NOMO-1 treated with DMSO at 0.1 percent for 48 hours (cell line): ENCODE results near the gene SPSB1.
A peak's percentile ranks its signal among the peaks of the same experiment; 100 is the strongest.
"Not testable (repeated sequence)": the region's sequence is repeated elsewhere in the genome, so short reads cannot be mapped to it uniquely, and the experiment has no call there.

Source experiments
- DNase-seq: peaks from one replicate; lab custom pipeline; 2025; ENCODE audit not compliant: unreplicated experiment; lab: John Stamatoyannopoulos, UW

SPSB1 gene

DNA sequence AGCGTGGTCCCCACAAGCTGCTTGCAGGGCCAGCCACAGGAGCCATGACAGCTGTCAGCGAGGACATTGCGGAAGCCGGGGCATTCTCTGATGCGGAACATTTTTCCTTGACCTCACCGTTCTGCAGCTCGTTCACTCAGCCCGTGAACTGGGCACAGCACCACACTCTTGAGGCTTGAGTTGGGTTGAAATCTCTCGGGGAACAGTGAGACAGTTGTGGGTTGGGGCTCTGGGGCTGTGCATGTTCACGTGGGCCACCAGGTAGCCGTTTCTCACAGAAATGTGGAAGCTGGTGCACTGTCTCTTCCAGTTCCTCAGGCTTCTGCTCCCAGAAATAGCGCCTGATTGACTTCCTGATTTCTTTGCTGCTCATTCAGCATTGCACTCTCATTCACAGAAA is 69.8 kb downstream of the SPSB1 start:
- DNase-seq: peak; percentile 44

DNA sequence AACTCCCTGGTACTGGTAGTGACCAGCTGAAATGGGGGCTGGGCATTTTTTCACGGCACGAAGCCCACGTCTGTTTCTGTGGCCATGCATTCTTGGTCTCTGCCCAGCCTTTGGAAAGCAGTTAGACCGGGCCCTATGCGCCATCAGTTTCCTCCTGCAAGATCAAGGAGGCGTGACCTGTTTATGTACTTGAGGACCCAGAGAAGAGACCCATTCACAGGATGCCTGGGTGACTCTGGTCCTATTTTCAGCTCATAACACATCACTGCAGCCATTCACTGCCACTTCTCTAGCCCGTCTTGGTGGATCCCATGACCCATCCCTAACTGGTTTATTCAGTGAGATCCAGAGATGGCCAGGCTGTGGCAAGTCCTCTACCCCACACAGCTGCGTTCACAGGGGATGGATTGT is 70.4 kb downstream of the SPSB1 start:
- DNase-seq: no peak

DNA sequence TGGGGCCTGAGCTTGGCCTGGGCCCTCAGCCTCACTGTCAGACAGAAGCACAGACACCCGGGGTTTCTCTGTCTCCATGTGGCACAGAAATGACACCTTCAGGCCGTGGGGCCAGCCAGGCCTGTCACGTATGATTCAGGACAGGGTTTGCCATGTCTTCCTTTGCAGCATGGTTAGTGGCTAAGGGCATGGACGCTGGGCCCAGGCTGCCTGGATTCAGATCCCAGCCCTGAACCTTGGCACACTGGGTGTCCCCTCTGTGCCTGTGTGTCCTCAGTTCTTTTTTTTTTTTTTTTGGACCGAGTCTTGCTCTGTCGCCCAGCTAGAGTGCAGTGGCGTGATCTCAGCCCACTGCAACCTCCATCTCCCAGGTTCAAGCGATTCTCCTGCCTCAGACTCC is 73.6 kb downstream of the SPSB1 start:
- no peak for DNase-seq

DNA sequence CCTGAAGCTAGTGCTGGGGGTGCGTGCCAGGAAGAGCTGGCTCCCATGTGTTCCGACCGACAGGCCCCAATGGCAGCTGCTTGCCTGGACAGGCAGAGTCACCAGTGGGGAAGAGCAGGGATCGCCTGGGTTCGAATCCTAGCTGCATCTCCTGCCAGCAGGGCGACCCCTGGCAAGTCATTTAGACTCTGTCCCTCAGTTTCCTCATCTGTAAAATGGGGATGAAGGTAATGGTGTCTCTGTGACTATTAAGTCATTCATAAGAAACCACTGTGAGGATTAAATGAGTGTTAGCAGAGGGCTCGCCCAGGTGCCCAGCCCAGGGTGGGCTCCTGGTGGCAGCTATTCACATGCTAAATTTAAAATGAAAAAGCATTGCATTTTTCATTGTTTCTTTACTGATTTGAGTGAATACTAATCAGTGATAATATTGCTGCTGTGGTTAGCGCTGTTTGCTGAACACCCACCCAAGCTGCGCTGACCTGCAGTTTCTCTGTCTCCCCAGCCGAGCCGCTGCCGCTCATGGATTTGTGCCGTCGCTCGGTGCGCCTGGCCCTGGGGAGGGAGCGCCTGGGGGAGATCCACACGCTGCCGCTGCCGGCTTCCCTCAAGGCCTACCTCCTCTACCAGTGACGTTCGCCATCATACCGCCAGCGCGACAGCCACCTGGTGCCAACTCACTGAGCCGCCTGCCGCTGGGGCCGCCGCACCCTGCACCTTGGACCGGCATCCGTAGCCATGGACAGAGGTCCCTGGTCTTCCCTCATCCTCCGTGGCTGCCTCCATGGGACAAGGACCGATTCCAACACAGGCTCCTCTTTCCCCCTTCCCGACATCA is 74.5 kb downstream of the SPSB1 start:
- no peak for DNase-seq

DNA sequence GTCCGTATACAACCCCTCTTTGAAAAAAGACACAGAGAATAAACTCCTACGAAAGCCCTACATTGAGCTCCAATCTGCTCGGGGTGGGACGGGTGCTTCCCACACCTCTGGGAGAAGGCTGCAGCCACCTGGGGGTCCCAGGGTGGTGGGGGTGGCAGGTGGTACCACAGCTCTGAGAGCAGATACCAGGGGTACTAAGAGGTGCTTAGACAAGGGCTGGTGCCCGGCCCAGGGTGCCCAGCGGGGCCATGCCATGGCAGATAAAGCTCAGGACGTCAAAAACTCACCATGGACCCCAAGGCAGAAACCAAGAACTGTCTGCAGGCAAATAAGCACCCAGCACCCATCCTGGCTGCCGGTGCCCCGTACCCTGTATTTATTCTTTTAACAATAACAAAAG is 75.1 kb downstream of the SPSB1 start:
- DNase-seq: no peak

DNA sequence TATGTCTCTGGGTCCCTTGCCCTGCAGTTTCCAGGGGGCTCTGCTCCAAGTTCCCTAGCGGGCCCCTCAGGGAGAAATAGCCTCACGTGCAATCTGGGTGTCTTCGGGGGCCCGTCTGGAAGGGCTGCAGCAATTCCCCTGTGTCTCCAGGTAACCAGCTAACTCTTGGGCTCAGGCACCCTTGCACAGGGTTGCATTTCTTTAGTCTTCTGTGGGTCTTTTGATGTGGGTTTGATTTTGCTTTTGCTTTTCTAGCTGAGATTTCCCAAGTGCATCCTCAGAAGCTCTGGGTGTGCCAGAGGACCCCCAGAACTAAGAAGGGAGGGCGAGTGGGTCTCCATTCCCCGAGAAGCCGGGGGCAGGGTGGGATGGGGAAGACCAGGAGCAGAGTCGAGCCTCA is 75.7 kb downstream of the SPSB1 start:
- DNase-seq: no peak

DNA sequence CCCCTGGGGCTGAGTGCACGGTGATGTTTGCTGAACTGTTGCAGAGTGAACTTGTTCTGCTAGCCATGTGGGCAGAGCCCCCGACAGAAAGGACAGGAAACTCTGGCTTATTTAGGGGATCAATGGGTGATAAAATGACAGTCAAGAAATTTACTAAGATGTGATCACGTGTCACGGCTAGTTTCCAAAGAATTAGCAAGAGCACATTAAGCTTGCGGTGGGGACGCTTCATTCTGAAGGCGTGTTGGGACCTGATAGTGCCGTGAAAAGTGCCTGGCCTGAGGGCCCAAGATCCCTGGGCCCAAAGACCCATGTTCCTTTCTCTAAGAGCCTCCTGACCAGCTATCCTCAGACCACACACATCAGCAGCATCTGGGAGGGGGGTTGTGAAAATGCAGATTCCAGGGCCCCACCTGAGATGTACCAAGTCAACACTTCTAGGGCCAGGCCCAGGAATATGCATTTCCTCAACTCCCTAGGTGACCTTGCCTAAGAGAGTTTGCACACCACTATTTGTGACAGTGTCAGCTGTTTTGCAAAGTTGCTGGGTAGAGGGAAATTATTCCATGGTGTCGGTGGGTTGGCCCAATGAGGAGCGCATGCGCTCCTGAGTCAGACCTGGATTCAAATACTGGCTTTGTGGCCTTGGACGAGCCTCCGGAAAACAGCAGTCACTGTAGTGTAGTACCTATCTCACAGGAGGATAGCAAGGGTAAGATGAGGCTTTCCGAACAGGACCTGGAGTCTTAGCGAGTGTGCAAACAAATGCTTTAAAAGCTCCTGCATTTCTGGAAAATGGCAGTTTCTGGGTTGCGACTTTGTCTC is 77.5 kb downstream of the SPSB1 start:
- no peak for DNase-seq

DNA sequence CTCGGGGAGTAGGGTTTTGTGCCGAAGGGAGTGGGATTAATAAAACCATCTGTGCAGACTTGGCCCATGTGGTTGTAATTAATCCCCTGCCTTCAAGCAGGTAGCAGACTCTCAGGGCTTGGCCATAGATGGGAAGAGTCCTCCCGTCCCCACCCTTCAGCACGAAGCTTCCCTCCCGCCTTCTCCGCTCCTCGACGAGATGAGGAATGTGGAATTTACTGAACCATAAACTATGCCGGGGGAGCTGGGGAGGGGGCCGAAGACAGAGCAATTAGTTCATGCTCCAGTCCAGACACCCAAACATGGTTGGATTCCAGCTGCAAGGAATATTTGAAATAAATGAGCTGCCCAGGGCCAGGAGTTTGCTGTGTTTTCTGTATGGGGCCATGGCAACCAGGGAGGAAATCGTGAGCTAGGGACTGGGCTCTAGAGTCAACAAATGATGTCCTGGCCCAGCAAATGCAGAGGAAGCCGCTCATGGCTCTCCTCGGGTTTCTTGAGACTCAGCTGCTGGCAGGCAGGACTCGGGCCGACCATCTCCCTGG is 78.8 kb downstream of the SPSB1 start:
- no peak for DNase-seq

DNA sequence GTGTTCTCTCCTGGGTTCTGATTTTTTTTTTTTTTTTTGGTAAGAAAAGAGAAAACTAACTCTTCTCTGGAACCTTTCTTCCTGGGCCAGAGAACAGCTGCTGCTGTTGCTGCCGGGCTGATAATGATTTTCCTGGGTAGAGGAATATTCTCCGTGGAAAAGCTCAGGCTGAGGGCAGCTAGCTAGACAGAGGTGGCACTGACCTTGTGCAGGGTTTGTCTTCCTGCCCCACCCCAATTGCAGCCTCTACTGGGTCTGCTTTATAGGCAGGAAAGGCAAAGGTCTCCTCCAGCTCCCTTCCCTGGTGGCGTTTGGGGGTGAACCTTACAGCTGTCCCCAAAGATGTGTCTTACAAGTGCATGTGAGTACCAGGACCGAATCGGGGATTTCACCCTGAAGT is 79.3 kb downstream of the SPSB1 start:
- no peak for DNase-seq

DNA sequence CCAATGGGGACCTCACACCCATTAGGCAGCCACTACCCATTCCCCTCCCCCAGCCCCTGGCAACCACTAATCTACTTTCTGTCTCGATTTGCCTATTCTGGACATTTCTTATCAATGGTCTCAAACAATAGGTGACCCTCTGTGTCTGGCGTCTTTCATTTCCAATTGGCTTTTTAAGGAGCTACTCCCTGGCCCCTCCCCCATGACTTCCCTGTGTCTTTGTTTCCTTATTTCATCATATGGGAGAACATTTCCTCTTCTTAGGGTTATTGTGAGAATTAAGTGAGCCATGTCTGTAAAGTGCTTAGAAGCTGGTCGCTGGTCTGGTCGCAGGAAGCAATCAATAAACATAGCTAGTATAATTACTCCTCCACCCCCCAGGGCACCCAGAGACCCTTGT is 80.9 kb downstream of the SPSB1 start:
- DNase-seq: peak; percentile 18

DNA sequence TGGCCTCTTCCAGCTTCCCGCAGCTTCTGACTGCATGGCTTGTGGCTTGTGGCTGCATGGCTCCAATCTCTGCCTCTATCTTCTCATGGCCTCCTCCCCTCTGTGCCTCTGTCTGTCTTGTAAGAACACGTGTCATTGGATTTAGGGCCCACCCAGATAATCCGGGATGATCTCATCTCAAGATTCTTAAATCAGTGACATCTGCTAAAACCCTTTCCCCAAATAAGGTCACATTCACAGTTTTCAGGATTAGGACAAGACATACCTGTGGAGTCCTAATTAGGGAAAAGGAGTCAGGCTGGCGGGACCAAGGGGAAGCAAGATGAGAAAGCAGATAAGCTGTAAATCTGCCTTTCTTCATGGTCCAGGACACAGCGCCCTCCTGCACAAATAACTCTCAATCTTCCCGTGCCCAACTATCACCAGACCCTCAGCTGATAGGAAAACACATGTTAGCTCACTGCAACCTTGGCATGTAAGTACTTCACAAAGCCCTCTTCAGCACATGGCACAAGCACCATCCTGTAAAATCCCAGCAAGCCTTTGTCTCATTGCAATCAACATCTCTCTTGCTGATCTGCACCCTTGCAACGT is 82.2 kb downstream of the SPSB1 start:
- DNase-seq: no peak

DNA sequence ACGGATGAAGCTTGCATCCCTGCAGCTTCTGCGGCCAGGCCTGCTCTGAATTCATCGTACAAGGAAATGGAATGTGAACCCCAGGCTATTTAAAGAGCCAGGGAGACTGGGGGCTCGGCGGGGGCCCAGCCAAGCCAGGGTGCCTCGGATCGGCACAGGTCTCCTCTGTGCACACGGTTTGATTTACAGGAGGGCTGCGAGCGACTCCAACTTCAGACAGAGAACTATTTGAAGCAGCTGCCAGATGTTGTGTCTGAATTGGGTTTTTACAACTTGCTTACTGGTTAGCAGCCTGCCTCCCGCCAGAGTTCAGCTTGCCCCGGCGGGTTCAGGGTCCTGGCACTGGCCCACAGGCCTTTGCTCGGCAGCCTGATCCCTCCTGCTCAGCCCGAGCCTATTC is 83.2 kb downstream of the SPSB1 start:
- DNase-seq: no peak

DNA sequence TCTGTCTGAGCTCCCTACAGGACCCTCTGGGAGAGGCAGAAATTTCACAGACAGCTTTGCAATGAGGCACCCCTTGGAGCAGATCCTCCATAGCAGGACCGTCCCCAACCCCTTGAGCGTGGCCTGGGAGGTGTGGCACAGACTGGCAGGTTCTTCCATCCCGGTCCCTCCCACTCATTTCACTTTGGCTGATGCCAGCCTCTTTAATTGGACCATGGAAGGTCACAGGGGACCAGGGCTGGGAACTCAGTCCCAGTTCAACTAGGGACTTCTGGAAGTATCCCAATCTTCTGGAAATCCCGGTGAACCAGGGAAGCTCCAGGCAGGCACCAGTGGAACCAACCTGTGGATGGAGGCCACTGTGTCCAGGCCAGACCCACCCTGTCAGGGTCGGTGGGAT is 83.7 kb downstream of the SPSB1 start:
- DNase-seq: no peak

DNA sequence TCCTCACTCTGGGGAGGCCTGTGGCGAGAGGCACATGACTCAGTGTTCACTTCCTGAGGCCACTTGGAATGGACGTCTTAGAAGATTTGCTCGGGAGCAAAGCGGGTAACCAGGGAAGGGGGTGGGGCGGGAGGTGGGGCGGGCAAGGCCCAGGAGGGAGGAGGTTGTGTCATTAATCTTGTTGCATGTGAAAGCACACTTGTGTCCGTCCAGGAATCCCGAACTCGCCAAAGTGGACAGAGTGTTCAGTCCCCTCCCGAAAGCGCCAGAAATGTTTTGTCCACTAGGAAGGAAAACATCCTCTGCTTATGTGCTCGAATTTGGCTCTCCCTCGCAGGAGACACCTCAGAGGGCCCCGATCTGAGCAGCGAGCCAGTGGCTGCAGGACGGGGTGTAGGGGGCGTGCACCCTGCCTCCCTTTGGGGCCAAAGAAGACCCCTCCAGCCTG is 84.2 kb downstream of the SPSB1 start:
- no peak for DNase-seq

DNA sequence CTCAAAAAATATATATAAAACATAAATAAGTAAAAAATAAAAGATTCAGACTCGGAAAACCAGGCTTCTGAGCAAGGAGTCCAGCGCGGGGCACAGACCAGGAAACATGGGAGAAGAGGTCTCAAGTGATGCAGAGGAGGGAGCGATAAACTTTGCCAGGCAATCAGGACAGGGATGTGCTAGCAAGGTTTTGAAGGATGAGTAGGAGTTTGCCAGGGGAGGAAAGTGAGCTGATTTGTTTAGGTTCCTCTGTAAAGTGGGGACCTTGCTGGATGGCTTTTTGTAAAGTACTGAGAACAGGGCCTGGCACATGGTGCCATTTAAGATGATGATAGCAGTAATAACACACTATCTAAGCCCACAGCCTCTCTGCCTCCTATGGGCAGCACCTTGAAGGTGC is 86.1 kb downstream of the SPSB1 start:
- no peak for DNase-seq

DNA sequence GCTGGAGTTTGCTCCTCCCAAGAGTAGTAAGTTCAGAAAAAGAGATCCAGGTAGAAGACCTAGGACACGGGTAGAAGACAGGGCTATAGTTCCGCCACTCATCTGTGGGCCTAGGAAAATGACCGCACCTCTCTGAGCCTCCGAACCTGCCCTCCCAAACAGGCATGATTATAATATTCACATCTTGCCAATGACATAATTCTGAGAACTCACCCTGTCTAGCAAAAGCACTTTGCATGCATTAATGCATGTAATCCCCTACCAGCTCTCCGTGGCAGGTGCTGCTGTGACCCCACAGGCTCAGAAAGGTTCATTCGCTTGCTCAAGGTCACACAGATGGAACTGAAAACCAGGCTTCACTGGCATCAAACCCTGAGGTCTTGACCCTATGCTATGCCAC is 88.0 kb downstream of the SPSB1 start:
- DNase-seq: no peak

DNA sequence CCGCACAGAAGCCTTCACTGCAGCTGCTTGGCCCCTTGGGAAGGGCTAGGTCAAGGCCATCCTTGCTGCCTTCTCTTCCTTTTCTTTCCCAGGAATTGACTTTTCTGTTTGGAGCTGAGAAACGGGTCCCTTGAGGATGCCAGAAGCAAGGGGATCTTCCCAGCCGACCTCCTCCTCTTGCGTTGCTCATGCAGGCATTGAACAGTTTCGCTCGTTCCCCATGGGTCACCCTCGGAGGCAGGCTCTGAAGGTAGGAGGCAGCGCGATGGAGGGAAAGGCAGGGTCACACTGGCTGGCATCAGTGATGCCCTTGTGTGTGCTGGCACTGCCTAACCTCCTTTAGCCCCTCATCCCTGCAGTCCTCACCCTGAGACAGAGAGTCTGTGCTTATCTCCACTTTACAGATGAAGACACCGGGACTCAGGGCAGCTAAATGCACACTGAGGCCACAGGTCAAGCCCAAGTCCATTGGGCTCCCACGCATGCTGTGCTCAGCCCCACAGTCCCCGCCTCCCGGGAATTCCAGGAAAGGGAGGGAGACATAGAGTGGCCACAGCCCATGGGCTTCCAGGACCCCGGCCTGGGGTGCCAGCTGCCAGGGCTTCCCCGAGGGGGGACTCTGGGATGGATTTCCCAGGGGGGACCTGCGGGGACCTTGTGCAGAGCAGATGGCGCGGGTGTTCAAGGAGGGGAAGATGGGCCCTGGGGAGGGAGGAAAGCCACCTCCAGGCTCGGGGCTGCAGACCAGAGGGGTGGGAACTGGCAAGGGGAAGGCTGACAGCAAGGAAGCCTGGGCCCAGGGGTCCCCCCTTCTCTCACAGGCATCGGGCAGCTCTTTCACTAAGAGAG is 90.2 kb downstream of the SPSB1 start:
- no peak for DNase-seq

DNA sequence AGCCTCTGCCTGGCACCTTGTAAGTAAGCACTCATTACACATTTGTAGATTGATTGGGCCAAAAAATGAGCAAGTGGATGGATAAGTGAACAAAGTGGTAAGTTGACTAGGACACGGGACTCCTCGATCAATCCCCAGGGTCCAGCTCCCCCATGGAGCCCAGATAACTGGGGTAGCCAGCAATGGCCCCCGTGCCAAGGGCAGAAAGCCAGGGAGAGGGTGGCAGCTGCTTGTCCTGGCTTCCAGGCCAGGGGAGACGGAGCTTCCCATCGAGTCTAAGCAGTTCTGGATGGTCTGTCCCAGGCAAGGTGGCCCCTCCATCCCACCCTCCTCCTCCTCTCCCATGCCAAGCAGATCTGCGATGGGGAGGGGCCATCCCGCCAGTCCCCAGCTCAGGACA is 91.4 kb downstream of the SPSB1 start:
- no peak for DNase-seq

DNA sequence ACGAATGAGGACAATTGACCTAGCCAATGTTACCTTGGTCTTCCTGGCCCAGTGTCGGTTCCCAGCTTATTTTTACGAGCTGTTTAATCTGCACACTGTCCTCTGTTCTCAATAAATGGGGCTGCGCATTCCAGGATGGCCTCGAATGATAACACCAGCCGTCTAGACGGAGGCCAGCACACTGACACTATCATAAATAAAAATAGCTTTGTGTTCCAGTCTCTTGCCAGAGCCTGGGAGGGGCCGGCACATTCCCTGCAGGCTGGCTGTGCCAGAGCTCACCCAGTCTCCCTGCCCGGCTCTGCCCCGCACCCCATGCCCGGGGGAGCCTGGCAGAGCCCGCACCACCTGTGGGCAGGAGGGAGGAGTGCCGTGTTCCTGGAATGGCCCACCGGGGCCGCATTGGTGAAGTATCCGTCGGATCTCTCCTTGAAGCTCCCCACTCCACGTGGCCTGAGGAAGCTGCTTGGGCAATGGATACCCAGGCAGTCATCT is 92.1 kb downstream of the SPSB1 start:
- no peak for DNase-seq

DNA sequence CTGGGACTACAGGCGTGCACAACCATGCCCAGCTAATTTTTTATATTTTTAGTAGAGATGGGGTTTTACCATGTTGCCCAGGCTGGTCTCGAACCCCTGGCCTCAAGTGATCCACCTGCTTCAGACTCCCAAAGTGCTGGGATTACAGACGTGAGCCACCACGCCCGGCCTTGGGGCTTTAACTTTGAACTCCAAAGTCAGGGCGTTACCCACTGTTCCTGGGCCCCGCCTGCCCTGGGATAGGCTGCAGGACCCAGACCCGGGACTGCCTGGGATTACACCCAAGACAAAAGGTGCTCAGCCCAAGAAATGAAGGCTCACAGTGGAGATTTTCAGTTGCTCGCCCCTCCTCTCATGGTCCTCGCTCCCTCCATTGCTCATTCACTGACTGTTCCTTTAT is 92.7 kb downstream of the SPSB1 start:
- not testable (repeated sequence) for DNase-seq
